GM23248 (cell line): Measurements from ENCODE around the gene SPATA16.

Experiments used
- EZH2 ChIP-seq: fragments of 200-600 bp; sonication (generic); IDR thresholded peaks from 2 replicates; pipeline ENCODE4 v1.6.1; 2018; ENCODE audit warnings: antibody characterized with exemption, mild to moderate bottlenecking; ENCODE audit not compliant: insufficient read depth, poor library complexity, severe bottlenecking
- EZH2phosphoT487 ChIP-seq: fragments of 200-600 bp; sonication (generic); IDR thresholded peaks from 2 replicates; pipeline ENCODE4 v1.6.1; 2018; ENCODE audit warnings: antibody characterized with exemption, moderate library complexity, mild to moderate bottlenecking, low read depth; ENCODE audit not compliant: insufficient read depth

DNA sequence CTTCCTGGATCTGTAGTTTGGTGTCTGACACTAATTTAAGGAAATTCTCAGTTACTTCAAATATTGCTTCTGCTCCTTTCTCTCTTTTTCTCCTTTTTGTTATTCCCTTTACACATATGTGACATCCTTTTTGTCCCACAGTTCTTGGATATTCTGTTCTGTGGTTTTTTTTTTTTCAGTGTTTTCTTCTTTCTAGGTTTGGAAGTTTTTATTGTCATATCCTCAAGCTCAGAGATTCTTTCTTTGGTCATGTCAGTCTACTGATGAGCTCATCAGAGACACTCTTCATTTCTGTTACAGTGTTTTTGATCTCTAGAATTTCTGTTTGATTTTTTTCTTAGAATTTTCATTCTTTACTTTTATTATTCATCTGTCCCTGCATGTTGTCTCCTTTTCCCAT, 140.5 kb downstream of the SPATA16 start:
- no peak for TF ChIP-seq EZH2
- TF ChIP-seq EZH2phosphoT487 = no peak
